GM12865 (cell line): Measurements from ENCODE around the gene LGR6.
"Not testable (repeated sequence)": the region's sequence is repeated elsewhere in the genome, so short reads cannot be mapped to it uniquely, and the experiment has no call there.

Experiments used
- DNase-seq: peaks from one replicate; pipeline ENCODE4 v3.0.0; 2010; ENCODE audit warnings: low read depth
- H3K4me3 ChIP-seq: 2 replicates; pipeline ENCODE4 v1.5.1; 2011; ENCODE audit warnings: mild to moderate bottlenecking, low read depth, low read length, control low read depth
- CTCF ChIP-seq: IDR thresholded peaks from 2 replicates; pipeline ENCODE4 v1.5.1; 2011; ENCODE audit warnings: low read length, control low read depth, low read depth, inconsistent platforms; ENCODE audit not compliant: insufficient read depth; ENCODE audit errors: missing control alignments

LGR6 gene

GRCh38 chr1:202235003-202235660 is 41.5 kb downstream of the LGR6 start:
- TF ChIP-seq CTCF = no peak
- DNase-seq = no peak
- no peak overlapping the region for H3K4me3 ChIP-seq

GRCh38 chr1:202235856-202236837 is 42.5 kb downstream of the LGR6 start:
- DNase-seq = peak; percentile 70
- H3K4me3 ChIP-seq = no peak overlapping the region
- peak; percentile 93 for TF ChIP-seq CTCF

- H3K4me3 ChIP-seq = no peak overlapping the region
- DNase-seq = peak; percentile 48
- peak; percentile 60 for TF ChIP-seq CTCF
Observed at GRCh38 chr1:202237052-202237451, 43.5 kb downstream of the LGR6 start.

- no peak overlapping the region for H3K4me3 ChIP-seq
- no peak for TF ChIP-seq CTCF
- no peak for DNase-seq
Observed at GRCh38 chr1:202238914-202239313, 45.3 kb downstream of the LGR6 start.

- H3K4me3 ChIP-seq, DNase-seq: not testable (repeated sequence)
Observed at GRCh38 chr1:202240226-202240625, 46.6 kb downstream of the LGR6 start.

- H3K4me3 ChIP-seq = no peak overlapping the region
- no peak for DNase-seq
- TF ChIP-seq CTCF = no peak
Observed at GRCh38 chr1:202240956-202241355, 47.4 kb downstream of the LGR6 start.

- no peak for DNase-seq
- TF ChIP-seq CTCF = no peak
- H3K4me3 ChIP-seq = no peak overlapping the region
Observed at GRCh38 chr1:202241376-202242079, 47.9 kb downstream of the LGR6 start.
